HG03565 (cell line): ENCODE results near the gene DKC1.
"Not testable (repeated sequence)": the region's sequence is repeated elsewhere in the genome, so short reads cannot be mapped to it uniquely, and the experiment has no call there.

Source experiments
- ATAC-seq: cut with Tn5 transposase; IDR thresholded peaks from one replicate; pipeline ENCODE4 v1.9.1; 2021; ENCODE audit warnings: mild to moderate bottlenecking, moderate library complexity; ENCODE audit not compliant: unreplicated experiment

Gene DKC1

GRCh38 chrX:154817048-154817618, 54.5 kb downstream of the DKC1 start:
- ATAC-seq, result not testable (repeated sequence)

DNA sequence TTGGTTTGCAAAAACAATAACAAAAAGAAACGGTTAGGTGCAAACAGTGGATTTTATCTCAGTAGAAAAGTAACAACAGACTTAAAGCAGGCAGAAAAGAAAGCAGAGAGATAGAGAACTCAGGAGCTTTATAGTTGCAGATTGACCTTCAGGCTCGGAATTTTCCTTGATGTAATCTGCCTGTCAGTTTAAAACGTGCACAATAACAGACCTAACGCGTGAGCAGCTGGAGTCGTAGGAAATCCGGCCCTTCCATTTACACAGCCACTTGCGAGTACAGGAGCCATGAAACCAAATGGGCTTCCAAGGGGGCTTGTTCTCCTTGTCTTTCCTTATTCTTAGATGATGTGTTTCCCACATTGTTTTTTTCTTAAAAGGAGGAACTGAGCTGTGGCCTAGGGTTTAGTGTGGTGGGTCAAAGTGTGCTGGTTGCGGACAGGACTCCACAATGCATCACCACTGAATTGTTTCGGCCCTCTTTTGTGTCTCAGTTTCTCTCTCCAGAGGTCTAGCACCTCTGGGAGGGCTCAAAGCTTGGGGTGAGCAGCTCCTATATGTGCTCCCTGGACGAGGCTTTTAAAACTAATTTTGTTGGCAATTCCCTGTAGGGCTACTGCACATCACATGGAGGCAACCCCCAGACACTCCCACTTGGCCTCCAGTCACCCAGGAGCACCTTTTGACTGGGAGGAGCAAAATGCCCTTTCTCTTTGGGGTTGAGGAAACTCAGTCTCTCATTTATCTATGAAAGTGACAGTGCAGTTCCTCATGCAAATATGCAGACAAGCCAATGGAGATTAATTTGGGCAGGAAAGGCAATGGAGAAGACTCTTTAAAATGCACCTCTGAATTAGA, 56.5 kb downstream of the DKC1 start:
- ATAC-seq, result no peak

DNA sequence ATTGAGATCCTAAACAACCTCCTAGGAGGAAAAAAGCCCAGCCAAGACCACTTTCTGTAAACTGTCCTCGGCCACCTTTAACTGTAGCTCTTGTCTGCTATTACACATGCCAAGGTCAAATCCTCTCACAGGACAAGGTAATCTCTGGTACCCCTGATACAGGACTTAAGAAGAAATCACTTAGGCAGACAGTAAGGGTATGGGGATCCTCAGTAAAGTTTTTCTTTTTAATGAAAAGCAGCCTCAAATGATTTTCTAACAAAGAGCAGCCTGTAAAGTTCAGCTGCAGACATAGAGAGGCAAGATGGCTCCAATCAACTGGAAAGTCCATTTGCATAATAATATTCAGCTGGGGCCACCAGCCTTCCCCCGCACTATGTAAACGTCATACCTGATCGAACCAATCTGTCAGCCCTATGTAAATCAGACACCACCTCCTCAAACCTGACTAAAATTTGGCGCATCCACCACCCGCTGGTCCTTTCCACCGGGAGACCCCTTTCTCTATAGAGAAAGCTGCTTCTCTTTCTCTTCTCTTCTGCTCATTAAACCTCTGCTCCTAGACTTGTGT, 57.2 kb downstream of the DKC1 start:
- no peak for ATAC-seq

DNA sequence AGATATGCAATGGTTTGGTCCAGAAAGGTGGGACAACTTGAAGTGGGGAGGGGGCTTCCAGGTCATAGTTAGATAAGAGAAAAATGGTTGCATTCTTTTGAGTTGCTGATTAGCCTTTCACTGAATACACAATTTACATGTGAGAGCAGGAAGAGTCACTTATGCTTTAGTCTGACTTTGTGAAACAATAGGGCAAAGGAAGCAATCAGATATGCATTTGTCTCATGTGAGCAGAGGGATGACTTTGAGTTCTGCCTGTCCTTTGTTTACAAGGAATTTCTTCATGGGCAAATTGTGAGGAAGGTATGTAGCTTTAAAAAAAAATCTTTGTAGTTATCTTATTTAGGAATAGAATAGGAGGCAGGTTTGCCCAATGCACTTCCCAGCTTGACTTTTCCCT, 58.9 kb downstream of the DKC1 start:
- ATAC-seq, result no peak

DNA sequence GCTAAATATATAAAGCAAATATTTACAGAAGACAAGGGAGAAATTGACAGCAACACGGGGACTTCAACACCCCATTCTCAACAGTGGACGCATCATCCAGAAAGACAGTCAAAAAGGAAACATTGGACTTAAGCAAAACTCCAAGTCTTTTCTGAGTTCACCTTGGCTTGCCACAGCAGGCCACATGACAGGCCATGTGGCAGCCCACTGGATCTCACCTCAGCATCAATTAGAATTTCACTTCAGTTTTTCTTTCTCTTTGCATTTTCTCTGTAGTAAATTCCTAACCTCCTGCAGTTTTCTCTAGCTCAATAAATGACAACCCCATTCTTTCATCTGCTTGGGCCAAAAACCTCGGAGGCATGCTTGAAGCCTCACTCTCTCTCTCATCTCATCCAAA, 59.4 kb downstream of the DKC1 start:
- ATAC-seq, result no peak

DNA sequence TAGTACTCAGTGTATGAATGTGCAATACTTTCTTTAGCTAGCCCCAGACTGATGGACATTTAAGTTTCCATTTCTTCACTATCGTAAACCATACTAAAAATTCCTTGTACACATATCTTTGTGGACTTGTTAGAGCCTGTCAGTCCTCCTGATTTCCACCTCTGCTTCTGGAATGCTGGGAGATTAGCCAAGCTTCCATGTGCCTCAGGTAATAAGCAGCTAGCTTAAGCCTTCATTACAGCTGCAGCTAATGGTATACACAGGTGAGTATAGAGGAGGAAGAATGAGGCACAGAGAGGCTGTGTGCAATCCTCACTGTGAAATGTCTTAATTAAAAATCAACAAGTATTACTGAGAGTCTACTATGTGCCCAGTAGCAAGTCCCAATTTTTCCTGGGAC, 62.0 kb downstream of the DKC1 start:
- ATAC-seq, result no peak

DNA sequence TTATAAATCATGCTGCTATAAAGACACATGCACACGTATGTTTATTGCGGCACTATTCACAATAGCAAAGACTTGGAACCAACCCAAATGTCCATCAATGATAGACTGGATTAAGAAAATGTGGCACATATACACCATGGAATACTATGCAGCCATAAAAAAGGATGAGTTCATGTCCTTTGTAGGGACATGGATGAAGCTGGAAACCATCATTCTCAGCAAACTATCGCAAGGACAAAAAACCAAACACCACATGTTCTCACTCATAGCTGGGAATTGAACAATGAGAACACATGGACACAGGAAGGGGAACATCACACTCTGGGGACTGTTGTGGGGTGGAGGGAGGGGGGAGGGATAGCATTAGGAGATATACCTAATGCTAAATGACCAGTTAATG, 62.9 kb downstream of the DKC1 start:
- ATAC-seq, result not testable (repeated sequence)
